Raji (cell line): ENCODE results near the gene AKT2.

ENCODE experiments used
- POLR2A ChIP-seq: IDR thresholded peaks from 2 replicates; pipeline ENCODE4 v1.6.1; 2011; ENCODE audit warnings: low read depth, low read length, control low read depth; ENCODE audit not compliant: insufficient read depth

The AKT2 gene

GRCh38 chr19:40213882-40214570 lies 71.1 kb downstream of the AKT2 start:
- TF ChIP-seq POLR2A, result no peak

GRCh38 chr19:40213251-40213829 lies 71.8 kb downstream of the AKT2 start:
- TF ChIP-seq POLR2A, result no peak

- no peak for TF ChIP-seq POLR2A
These were observed 74.3 kb downstream of the AKT2 start for GRCh38 chr19:40210889-40211288.

DNA sequence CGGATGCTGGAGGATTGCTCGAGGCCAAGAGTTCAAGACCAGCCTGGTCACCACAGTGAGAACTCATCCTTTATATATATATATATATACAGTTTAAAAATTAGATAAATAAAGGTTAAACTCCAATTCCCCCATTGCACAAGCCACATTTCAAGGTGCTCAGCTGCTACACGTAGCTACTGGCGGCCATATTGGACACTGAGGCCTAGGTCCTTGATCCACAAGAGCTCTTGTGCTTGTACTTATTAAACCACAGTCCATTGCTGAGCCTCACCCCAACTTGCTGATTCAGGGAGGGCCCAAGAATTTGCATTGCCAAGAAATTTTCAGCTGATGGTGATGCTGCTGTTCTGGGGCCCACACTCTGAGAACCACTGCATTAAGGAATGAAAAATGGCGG lies 76.5 kb downstream of the AKT2 start:
- no peak for TF ChIP-seq POLR2A

GRCh38 chr19:40205760-40206159 lies 79.4 kb downstream of the AKT2 start:
- TF ChIP-seq POLR2A, result no peak

DNA sequence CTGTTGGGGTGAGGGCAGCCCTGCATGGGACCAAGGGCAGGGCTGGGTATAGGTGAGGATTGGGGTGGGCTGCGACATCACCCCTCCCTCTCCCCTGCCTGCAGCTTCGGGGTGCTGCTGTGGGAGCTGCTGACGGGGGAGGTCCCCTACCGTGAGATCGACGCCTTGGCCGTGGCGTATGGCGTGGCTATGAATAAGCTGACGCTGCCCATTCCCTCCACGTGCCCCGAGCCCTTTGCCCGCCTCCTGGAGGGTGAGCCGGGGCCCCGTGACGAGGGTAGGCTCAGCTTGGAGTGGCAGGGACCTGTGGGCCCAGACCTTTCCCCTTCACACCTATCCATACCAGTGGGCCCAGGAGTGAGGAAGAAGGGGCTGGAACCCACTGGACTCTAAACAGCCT lies 80.8 kb downstream of the AKT2 start:
- TF ChIP-seq POLR2A, result no peak

DNA sequence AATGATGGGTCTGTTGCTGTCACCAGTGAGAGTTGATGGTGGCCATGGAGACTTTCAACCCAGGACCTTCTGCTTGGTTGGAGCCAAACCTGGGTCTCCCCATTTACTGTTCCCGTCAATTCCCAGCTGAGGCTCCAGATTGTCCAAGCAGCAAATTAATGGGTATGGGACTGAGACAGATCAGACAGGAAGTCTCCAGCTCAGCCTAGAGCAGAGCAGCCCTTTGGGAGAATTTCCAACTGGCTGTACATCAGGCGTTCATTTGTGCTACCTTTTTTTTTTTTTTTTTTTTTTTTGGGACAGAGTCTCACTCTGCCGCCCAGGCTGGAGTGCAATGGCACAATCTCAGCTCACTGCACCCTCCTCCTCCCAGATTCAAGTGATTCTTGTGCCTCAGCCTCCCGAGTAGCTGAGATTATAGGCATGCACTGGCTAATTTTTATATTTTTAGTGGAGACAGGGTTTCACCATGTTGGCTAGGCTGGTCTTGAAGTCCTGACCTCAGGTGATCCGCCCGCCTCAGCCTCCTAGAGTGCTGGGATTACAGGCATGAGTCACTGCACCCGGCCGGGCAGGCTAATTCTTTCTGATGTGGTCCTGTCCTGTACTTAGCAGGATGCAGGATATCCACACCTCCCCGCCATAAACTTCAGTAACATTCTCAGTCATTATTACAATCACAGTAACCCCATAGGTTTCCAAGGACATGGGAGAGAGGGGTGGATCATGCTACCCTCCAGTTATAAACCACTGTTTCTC lies 84.6 kb downstream of the AKT2 start:
- no peak for TF ChIP-seq POLR2A

DNA sequence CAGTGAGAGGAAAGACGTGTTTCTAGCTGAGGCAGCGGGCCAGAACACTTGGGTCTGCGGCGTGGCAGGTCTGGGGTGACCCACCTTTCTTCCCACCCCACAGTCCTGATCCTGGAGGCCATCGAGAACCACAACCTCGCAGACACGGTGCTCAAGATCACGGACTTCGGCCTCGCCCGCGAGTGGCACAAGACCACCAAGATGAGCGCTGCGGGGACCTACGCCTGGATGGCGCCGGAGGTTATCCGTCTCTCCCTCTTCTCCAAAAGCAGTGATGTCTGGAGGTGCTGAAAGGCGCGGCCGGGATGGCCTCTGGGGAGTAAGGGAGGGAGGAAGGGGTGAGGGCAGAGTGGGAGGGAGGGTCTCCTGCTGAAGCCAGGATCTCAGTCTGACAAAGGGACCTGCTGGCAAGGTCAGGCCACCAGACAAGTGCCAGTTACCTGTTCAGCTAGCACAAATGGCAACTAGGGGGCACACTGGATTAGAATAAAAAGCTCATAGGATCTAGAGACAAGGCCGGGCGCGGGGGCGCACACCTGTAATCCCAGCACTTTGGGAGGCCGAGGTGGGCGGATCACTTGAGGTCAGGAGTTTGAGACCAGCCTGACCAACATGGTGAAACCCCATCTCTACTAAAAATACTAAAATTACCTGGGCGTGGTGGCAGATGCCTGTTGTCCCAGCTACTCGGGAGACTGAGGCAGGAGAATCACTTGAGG lies 86.7 kb downstream of the AKT2 start:
- TF ChIP-seq POLR2A, result no peak

DNA sequence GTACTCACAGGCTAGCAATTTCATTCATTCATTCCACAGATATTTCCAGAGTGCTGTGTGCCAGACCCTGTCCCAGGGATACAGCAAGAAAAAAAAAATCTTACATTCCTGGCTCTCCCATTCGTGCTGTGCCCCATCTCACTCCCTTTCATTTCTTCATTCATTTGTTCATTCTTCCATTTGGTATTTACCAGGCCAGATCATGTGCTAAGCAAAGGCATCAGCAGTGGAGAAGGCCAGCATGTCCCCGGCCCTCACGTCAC lies 91.6 kb downstream of the AKT2 start:
- no peak for TF ChIP-seq POLR2A

DNA sequence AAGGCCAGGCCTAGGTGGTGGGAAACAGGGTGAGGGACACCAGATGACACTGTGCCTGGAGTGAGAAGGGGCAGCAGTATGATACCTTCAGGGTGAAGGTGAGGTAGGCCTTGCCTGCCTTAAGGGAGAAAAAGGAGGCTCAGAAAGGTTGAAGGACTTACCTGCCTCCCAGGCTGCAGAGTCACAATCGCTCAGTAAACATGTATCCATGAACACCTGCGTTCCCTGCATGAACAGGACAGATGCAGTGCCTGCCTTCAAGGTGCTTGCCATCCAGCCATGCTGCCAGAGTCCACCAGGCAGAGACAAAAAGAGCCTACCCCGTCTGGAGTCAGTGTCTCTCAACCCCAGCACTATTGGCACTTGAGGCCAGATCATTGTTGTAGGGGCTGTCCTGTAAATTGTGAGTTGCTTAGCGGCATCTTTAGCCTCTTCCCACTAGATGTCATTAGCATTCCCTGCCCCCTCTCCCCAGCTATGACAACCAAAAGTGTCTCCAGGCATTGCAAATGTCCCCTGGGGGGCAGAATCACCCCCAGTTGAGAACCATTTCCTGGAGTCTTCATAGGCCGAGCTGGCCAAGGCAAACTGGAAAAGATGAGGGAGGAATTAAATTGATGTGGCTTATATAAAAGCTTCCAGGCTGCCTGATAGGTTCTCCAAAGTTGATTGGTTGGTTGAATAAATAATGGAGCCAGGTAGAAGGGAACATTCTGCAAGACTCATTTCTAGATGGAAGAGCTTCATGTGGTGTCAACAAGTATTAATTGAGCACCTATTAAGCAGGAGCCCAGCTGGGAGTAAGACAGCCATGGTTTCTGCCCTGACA lies 92.2 kb downstream of the AKT2 start:
- no peak for TF ChIP-seq POLR2A

- no peak for TF ChIP-seq POLR2A
These were observed 93.1 kb downstream of the AKT2 start for GRCh38 chr19:40191836-40192646.

DNA sequence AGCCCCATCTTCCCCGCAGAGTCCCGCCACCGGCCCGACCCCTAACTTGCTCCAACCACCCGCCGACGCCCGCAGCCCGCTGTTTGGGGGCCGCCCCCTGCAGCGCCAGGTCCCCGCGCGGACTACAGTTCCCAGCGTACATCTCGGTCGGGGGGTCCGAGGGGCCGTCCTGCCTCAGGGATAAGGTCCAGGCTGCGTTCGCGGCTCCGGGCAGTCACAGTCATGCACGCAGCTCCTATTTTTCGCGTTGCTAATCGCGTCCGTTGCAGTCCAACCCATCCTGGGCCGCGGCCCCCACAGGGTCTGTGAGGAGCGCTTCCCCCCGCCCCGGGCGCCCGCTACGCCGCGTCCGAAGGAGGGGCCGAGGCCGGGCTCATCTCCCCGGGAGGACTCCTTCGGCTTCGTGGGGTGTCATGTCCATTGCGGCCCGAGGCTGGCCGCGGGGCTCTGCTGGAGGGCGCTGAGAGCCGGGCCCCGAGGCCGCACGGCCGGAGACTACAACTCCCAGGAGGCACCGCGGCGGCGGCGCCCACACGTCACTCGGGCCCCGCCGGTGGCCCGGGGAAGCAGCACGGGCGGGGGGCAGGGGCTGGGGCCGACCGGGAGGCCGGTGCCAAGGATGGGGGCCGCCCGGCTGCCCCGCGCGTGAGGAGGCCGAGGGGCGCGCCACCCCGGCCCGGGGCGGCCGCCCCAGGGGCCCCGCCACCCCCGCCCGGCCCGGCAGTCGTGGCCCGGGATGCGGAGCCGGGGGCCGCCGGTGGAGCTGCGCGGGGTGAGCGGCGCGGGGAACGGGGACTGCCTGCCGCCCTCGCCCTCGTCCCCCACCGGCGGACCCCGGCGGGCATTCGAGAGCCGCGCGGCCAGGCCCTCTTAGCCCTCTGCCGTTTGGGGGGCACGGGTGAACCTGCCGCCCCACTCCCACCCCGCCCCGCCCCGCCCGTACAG lies 94.0 kb downstream of the AKT2 start, which contains the start of gene MAP3K10:
MAP3K10 (plus strand) TSS at position 536 of the 945 bp plus-strand sequence. CDS start 606 bp downstream, outside the sequence.
- peak; percentile 37; the same call in 1 of the 2 replicates for TF ChIP-seq POLR2A

DNA sequence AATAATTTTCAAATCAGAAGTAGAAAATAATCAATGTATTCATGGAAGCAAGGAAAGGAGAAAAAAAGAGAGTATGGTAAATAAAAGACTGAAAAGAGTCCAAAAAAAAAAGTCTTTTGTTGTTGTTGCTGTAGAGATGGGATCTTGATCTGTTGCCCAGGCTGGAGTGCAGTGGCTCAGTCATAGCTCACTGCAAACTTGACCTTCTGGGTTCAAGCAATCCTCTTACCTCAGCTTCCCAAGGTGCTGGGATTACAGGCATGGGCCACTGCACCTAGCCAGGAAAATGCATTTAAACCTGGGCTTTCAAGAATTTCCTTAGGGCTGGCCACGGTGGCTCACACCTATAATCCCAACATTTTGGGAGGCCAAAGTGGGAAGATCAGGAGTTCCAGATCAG lies 100.9 kb downstream of the AKT2 start:
- TF ChIP-seq POLR2A, result no peak
